IMR-90 (cell line): ENCODE data around the gene TMCC1.

Experiments used
- CEBPB ChIP-seq: IDR thresholded peaks from 2 replicates; pipeline ENCODE4 v1.6.1; 2012; ENCODE audit warnings: low read depth, low read length, improper control_type of control experiment
- MAFK ChIP-seq: IDR thresholded peaks from 2 replicates; pipeline ENCODE4 v1.6.1; 2012; ENCODE audit warnings: low read depth, low read length, improper control_type of control experiment
- MXI1 ChIP-seq: IDR thresholded peaks from 2 replicates; pipeline ENCODE4 v1.6.1; 2012; ENCODE audit warnings: low read depth, mild to moderate bottlenecking, low read length, moderate library complexity, borderline replicate concordance
- POLR2A ChIP-seq: IDR thresholded peaks from 2 replicates; pipeline ENCODE4 v1.6.1; 2012; ENCODE audit warnings: mild to moderate bottlenecking, low read depth, low read length
- RAD21 ChIP-seq: IDR thresholded peaks from 2 replicates; pipeline ENCODE4 v1.6.1; 2012; ENCODE audit warnings: low read length, improper control_type of control experiment
- RFX5 ChIP-seq: IDR thresholded peaks from 2 replicates; pipeline ENCODE4 v1.8.0; 2012; ENCODE audit warnings: low read depth, mild to moderate bottlenecking, low read length, moderate library complexity
- TF ChIP-seq, protein P1 (sequence below): conservative IDR thresholded peaks from 2 replicates; pipeline ENCODE4 v1.5.1; 2012; ENCODE audit warnings: mild to moderate bottlenecking, low read depth, low read length, improper control_type of control experiment
- TF ChIP-seq, protein P2 (sequence below): fragments of 150-350 bp; IDR thresholded peaks from 2 replicates; pipeline ENCODE4 v1.6.1; 2016; ENCODE audit warnings: low read depth, mild to moderate bottlenecking, low read length, moderate library complexity, borderline replicate concordance
- TF ChIP-seq, protein P3 (sequence below): fragments of 150-350 bp; IDR thresholded peaks from 2 replicates; pipeline ENCODE4 v1.6.1; 2017; ENCODE audit warnings: mild to moderate bottlenecking, antibody characterized with exemption, low read length, low read depth

DNA sequence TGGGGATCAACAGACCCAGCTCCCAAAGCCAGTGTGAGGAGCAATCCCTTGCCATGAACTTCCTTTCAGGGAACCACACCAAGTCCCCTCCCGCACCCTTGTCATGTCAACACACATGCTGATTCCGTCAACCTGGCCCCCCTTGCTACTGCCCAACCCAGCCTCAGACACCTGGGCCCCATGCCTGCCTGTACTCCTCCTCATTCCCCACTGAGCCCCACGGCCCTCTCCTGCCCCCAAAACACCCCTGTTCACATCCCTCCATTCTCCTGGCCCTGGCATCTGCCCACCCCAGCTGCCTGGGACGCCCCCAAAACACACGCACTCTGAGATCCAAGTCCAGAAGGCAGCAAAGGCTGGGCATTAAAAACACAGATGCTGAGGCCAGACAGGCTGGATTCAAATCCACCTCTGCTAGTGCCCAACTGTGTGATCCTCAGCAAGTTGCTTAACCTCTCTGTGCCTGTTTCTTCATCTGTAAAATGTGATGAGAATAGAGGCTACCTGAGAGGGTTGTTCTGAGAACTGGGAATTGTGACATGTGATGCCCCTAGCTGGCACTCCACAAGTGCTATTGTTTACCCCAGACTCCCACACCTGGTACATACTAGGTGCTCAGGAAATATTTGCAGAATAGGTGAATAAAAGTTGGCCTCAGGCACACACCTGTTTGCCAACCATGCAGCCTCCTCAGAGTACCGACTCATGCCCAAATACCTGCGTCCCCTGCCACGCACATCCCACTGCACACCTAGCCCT lies 289.3 kb downstream of the TMCC1 start:
- no peak for TF ChIP-seq MAFK
- no peak for TF ChIP-seq MXI1
- no peak for TF ChIP-seq RFX5
- TF ChIP-seq, protein P1, sequence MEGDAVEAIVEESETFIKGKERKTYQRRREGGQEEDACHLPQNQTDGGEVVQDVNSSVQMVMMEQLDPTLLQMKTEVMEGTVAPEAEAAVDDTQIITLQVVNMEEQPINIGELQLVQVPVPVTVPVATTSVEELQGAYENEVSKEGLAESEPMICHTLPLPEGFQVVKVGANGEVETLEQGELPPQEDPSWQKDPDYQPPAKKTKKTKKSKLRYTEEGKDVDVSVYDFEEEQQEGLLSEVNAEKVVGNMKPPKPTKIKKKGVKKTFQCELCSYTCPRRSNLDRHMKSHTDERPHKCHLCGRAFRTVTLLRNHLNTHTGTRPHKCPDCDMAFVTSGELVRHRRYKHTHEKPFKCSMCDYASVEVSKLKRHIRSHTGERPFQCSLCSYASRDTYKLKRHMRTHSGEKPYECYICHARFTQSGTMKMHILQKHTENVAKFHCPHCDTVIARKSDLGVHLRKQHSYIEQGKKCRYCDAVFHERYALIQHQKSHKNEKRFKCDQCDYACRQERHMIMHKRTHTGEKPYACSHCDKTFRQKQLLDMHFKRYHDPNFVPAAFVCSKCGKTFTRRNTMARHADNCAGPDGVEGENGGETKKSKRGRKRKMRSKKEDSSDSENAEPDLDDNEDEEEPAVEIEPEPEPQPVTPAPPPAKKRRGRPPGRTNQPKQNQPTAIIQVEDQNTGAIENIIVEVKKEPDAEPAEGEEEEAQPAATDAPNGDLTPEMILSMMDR: no peak
- no peak for TF ChIP-seq POLR2A
- TF ChIP-seq, protein P2, sequence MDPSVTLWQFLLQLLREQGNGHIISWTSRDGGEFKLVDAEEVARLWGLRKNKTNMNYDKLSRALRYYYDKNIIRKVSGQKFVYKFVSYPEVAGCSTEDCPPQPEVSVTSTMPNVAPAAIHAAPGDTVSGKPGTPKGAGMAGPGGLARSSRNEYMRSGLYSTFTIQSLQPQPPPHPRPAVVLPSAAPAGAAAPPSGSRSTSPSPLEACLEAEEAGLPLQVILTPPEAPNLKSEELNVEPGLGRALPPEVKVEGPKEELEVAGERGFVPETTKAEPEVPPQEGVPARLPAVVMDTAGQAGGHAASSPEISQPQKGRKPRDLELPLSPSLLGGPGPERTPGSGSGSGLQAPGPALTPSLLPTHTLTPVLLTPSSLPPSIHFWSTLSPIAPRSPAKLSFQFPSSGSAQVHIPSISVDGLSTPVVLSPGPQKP: no peak
- no peak for TF ChIP-seq RAD21
- no peak for TF ChIP-seq CEBPB
- TF ChIP-seq, protein P3, sequence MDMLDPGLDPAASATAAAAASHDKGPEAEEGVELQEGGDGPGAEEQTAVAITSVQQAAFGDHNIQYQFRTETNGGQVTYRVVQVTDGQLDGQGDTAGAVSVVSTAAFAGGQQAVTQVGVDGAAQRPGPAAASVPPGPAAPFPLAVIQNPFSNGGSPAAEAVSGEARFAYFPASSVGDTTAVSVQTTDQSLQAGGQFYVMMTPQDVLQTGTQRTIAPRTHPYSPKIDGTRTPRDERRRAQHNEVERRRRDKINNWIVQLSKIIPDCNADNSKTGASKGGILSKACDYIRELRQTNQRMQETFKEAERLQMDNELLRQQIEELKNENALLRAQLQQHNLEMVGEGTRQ: no peak
